ENCODE data around the gene KCNIP4. TPM values are rescaled to one million over a fixed set of nuclear protein-coding genes. Genes with fewer than 3 reads are reported as not detected.

The KCNIP4 gene
- total RNA-seq, 4 donors from 2014 or later = 0.19 TPM; not detected in 3

DNA sequence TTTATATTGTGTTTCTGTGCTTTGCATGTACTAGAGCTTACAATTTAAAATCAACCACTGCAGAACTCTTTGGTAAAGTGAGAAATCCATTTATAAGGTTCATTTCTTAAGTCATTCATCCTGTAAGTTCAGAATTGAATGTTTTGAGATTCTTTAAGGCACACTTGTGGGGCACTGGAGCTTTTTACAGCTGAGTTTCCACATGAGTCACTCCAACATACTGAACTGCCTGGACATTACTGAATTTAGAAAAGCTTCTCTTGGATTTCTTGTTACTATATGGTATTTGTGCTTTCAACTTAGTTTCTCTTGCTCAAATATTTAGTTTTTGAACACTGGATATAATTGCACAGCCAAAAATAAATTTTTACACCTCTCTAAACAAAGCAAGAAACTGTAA is 1022.0 kb downstream of the KCNIP4 start:
- no peak for DNase-seq
- TF ChIP-seq CTCF (IDR thresholded peaks at IDR 0.05) (no peak), POLR2A (IDR thresholded peaks at IDR 0.05) (no peak)

DNA sequence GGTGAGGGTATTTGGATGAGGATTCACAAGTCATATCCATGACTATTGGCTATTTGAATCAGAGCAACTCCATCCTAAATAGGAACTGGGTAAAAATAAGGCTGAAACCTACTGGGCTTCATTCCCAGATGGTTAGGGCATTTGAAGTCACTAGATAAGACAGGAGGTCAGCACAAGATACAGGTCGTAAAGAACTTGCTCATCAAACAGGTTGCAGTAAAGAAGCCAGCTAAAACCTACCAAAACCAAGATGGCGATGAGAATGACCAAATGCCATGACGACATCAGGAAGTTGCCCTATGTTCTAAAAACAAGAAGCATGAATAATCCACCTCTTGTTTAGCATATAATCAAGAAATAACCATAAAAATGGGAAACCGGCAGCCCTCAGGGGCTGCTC is 1023.4 kb downstream of the KCNIP4 start:
- intact Hi-C loops (cut with DNase I) = no loop called here

More for the DNA sequence above, 1022.0 kb downstream of the KCNIP4 start:
- no peak overlapping the region for H3K27ac ChIP-seq
- no peak overlapping the region for H3K4me3 ChIP-seq
- intact Hi-C loops (cut with DNase I) = no loop called here
- H3K27me3 ChIP-seq = no peaks in the 10 kb centered on the region
- no peaks in the 10 kb centered on the region for H3K9me3 ChIP-seq
- no peaks in the 10 kb centered on the region for H3K4me1 ChIP-seq
- H3K36me3 ChIP-seq = no peaks in the 10 kb centered on the region

DNA sequence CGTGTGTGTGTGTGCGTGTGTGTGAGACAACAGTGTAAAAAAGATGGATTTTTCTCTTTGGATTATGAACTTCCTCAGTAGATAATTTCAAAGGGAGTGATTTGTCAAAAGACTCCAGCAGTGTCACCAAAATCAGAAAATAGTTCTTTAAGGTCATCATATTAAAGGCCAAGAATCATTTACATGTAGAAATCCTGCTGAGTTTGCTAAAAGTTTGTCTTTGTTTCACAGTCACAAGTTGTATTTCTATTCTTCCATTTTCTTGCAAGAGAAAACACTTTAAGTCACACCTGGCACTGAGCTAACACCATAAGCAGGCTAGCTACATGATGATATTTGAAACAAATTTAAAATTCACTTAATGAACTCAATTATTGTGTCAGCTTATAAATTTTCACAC is 1025.6 kb downstream of the KCNIP4 start:
- Histone ChIP-seq H3K4me1 (no peaks in the 10 kb centered on the region), H3K4me3 (no peak overlapping the region), H3K9me3 (no peaks in the 10 kb centered on the region), H3K27me3 (no peaks in the 10 kb centered on the region), H3K27ac (no peak overlapping the region), H3K36me3 (no peaks in the 10 kb centered on the region)
- intact Hi-C loops (cut with DNase I) = no loop called here
- WGBS, 2 donors = 89 to 93% methylated on average over 2 of the region's 2 CpGs
- no peak for TF ChIP-seq CTCF (IDR thresholded peaks at IDR 0.05)
- no peak for TF ChIP-seq POLR2A (IDR thresholded peaks at IDR 0.05)
- no peak for DNase-seq

More for the DNA sequence above, 1023.4 kb downstream of the KCNIP4 start:
- H3K9me3 ChIP-seq = no peaks in the 10 kb centered on the region
- H3K36me3 ChIP-seq = no peaks in the 10 kb centered on the region
- TF ChIP-seq POLR2A (IDR thresholded peaks at IDR 0.05) (no peak), CTCF (IDR thresholded peaks at IDR 0.05) (no peak)
- no peaks in the 10 kb centered on the region for H3K27me3 ChIP-seq
- H3K27ac ChIP-seq = no peak overlapping the region
- no peak overlapping the region for H3K4me3 ChIP-seq
- no peak for DNase-seq
- H3K4me1 ChIP-seq = no peaks in the 10 kb centered on the region
- WGBS, 2 donors = 79 to 88% methylated on average over 4 of the region's 4 CpGs

DNA sequence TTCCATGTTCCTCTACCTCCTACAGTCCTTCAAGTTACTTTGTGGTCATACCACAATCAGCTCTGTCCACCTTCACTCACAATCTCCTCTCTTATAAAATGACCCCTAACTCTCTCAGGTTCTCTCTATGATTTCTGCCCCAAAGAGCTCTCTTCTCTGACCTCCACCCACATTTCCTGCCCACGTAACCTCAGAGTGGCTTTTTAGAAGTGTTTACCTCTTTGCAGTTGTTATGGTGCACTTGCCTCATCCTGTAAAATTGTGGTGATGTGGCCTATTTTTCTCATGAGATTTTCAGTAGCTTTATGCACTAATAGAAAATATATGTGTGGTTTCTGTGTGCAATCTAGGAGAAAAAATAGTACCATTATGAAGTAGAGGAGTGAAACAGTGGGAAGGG is 1032.5 kb downstream of the KCNIP4 start:
- no peaks in the 10 kb centered on the region for H3K27me3 ChIP-seq
- intact Hi-C loops (cut with DNase I) = no loop called here
- TF ChIP-seq CTCF (IDR thresholded peaks at IDR 0.05) (no peak), POLR2A (IDR thresholded peaks at IDR 0.05) (no peak)
- no peak overlapping the region for H3K4me3 ChIP-seq
- no peaks in the 10 kb centered on the region for H3K4me1 ChIP-seq
- 43 to 77% methylated on average over 1 of the region's 1 CpG for WGBS, 2 donors
- H3K27ac ChIP-seq = no peak overlapping the region
- DNase-seq = no peak
- no peaks in the 10 kb centered on the region for H3K36me3 ChIP-seq
- no peaks in the 10 kb centered on the region for H3K9me3 ChIP-seq

- no peaks in the 10 kb centered on the region for H3K36me3 ChIP-seq
- WGBS, 2 donors = 68 to 70% methylated on average over 3 of the region's 3 CpGs
- no peak overlapping the region for H3K27ac ChIP-seq
- no peak for DNase-seq
- no peaks in the 10 kb centered on the region for H3K4me1 ChIP-seq
- H3K4me3 ChIP-seq = no peak overlapping the region
- intact Hi-C loops (cut with DNase I) = no loop called here
- no peak for TF ChIP-seq POLR2A (IDR thresholded peaks at IDR 0.05)
- TF ChIP-seq CTCF (IDR thresholded peaks at IDR 0.05) = no peak
- no peaks in the 10 kb centered on the region for H3K27me3 ChIP-seq
- H3K9me3 ChIP-seq = no peaks in the 10 kb centered on the region
These were observed 1043.6 kb downstream of the KCNIP4 start for GRCh38 chr4:20904966-20905365.
